ENCODE results near the gene XIST.
"Not testable (repeated sequence)": the region's sequence is repeated elsewhere in the genome, so short reads cannot be mapped to it uniquely, and the experiment has no call there.

XIST gene

GRCh38 chrX:73852467-73852866 lies at the start of gene XIST:
Gene XIST (minus strand): TSS chrX:73852714.
- no peak for TF ChIP-seq CTCF (IDR thresholded peaks at IDR 0.05; ENCODE audit: low read depth, low read length)
- peak; percentile 74 for DNase-seq (ENCODE audit: extremely low read depth, low read depth)

- not testable (repeated sequence) for DNase-seq (ENCODE audit: extremely low read depth, low read depth)
Measured at GRCh38 chrX:73898315-73898714, 45.8 kb upstream of the XIST start.

- DNase-seq (ENCODE audit: extremely low read depth, low read depth), result not testable (repeated sequence)
Measured at GRCh38 chrX:73892515-73893090, 40.1 kb upstream of the XIST start.

GRCh38 chrX:73882260-73882659 lies 29.7 kb upstream of the XIST start:
- DNase-seq (ENCODE audit: extremely low read depth, low read depth), result not testable (repeated sequence)

GRCh38 chrX:73877687-73878086 lies 25.2 kb upstream of the XIST start:
- no peak for DNase-seq (ENCODE audit: extremely low read depth, low read depth)
- no peak for TF ChIP-seq CTCF (IDR thresholded peaks at IDR 0.05; ENCODE audit: low read depth, low read length)

GRCh38 chrX:73876911-73877310 lies 24.4 kb upstream of the XIST start:
- DNase-seq (ENCODE audit: extremely low read depth, low read depth), result no peak
- TF ChIP-seq CTCF (IDR thresholded peaks at IDR 0.05; ENCODE audit: low read depth, low read length), result no peak

GRCh38 chrX:73868916-73869315 lies 16.4 kb upstream of the XIST start:
- DNase-seq (ENCODE audit: extremely low read depth, low read depth), result no peak
- no peak for TF ChIP-seq CTCF (IDR thresholded peaks at IDR 0.05; ENCODE audit: low read depth, low read length)

- no peak for DNase-seq (ENCODE audit: extremely low read depth, low read depth)
- TF ChIP-seq CTCF (IDR thresholded peaks at IDR 0.05; ENCODE audit: low read depth, low read length), result no peak
Measured at GRCh38 chrX:73867144-73867543, 14.6 kb upstream of the XIST start.

GRCh38 chrX:73863852-73864251 lies 11.3 kb upstream of the XIST start:
- no peak for DNase-seq (ENCODE audit: extremely low read depth, low read depth)
- TF ChIP-seq CTCF (IDR thresholded peaks at IDR 0.05; ENCODE audit: low read depth, low read length), result no peak
